Stimulated activated CD4-positive, alpha-beta T cell treated with anti-CD3 and anti-CD28 coated beads, Interleukin-1b, Interleukin-23, amount 100 ng/mL, for 4 hours (primary cell): ENCODE results near the gene LMX1A.

Source experiments
- DNase-seq, 2 donors: peaks; one replicate each; pipeline ENCODE4 v3.0.0-alpha.2; 2020; ENCODE audit warnings: low read depth in 2 of 2

Gene LMX1A

DNA sequence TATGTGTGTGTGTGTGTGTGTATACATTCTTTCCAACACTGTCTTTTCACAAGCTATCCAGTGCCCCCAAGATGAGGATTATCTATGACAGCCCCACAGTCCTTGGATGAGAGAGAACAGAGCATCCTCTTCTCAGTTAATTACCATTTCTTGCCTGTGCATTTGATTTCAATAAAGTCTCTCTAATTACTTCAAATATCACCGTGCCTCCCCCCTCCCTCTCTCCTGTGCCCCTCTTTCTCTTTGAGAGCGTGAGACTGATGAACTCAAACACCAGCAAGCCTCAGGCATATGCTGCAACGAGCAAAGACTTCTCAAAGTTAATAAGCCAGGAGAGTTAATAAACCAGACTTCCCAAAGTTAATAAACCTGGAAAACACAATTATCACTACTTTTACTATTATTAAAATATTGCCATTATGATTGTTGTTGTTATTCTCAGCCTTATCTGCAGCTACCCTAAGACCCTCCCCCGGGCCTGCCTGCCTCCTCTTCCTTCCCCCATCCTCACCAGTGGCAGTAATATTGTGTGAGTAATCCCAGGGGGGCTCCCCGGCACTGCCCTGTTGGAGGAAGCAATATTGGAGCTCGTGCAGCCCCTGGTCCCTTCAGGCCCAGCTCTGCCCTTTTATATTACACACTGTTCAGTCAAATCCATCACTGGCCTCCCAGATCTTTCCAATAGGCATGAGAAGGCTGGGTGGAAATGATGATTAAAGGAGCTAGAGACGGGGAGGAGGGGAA lies 30.9 kb downstream of the LMX1A start:
- no peak for DNase-seq

DNA sequence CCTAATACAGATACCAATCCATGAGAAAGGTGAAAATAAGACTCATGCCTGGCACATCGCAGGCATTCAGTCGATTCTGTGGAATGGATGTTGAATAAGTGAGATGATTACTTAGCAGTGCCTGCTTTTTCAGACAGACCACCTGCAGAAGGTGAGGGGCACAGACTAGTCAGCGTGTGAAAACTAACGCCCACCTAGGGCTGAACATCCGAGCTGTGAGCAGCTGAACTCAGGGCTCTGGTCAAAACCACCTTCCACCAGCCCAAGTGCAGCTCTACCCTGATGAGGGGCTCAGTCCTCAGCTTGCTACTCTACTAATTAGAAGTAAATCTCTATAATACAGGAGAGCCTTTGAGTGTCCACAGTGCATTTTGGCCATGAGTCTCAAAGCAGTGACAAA lies 32.5 kb downstream of the LMX1A start:
- no peak for DNase-seq

DNA sequence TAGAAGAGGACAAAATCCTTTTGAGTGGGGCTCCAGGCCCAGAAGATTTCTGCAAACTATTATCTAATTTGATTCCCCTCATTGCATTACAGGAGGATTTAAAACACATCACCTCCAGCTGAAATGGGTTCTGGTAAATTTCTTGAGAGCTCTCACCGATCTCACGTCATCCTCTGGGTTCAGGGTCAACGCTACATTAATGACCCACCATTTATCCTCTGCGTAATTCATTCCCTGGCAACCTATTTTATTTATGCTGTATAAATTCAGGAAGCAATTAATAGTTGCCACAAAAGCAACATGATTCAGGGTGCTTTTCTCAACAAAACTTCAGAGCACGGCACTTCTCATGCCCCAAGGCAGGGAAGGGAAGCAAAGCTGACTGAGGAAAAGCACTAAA lies 38.9 kb downstream of the LMX1A start:
- no peak for DNase-seq

DNA sequence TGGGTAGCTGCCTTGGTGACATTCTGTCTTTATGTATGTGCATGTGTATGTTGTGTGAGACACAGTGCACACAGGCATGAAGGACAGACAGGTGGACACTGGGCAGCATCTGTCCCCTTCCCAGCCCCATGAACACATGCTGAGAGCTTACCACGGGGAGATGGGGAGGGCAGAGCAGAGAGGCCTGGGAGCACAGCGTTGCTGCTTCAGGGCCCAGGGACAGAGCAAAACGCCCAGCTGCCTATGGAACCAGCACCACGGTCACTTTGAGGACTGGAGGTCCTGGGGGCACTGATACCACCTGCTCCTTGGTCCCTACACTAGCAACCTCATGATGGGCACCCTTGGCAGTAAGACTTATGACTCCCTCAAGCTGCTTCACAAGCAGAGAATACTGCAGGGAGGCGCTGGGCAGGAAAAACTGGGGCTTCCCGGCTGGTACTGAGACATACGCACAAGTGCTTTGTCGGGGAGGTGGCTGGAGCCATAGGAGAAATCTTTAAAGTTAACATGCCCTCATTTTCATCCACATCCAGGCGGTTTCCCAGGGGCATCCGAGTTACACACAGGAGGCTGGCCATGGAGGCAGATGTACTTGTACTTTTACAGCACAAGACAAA lies 40.3 kb downstream of the LMX1A start:
- DNase-seq: no peak

DNA sequence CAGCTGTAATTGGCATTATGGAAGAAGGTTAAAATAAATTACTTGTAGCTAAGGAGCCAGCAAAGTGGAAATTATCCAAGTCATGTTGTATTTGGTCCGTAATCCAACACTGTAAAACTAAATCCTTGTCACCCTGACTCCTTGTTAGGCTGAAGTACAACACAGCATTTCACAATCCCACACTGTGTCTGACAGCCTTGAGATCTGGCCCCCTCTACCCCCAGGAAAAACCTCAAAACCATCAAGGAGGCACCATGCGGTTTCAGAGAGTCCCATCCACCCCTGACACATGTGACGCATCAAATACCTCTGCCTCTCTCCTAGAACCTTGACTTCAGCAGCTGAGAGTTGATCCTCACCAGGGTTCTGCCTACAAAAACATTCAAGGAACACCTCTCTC lies 41.0 kb downstream of the LMX1A start:
- no peak for DNase-seq

DNA sequence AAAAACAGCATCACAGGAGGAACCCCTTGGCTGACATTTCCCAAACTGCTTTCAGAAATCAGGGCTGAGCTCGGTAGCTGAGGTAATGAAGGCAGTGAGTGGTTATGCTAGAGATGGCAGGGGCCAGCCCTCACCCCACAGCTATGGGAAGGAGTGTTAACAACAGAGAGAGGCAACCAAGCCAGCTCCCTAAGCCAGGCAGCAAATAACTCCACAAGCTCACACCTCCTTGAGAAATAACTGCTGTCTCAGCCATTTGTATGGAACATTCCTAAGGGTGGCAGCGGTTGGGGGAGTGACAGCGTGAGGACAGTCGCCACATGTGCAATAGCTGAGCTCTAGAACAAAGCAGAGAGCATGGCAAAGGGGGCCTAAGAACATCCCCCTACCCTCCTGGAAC lies 42.6 kb downstream of the LMX1A start:
- DNase-seq: no peak

DNA sequence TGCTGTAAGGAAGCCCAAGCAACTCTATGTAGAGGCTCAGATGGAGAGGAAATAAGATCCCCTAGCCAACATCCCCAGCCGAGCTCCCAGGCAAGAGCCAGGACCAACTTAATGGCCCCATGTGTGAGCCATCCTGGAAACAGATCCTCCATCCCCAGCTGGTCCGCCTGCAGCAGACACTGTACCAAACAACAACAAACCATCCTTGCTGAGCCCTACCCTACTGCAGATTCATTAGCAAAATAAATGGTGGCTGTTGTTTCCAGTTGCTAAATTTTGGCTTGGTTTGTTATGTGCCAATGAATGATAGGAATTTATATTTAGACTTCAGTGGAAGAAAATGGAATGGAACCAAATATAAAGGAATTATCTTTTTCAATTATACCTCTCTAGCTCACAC lies 43.9 kb downstream of the LMX1A start:
- DNase-seq: no peak

DNA sequence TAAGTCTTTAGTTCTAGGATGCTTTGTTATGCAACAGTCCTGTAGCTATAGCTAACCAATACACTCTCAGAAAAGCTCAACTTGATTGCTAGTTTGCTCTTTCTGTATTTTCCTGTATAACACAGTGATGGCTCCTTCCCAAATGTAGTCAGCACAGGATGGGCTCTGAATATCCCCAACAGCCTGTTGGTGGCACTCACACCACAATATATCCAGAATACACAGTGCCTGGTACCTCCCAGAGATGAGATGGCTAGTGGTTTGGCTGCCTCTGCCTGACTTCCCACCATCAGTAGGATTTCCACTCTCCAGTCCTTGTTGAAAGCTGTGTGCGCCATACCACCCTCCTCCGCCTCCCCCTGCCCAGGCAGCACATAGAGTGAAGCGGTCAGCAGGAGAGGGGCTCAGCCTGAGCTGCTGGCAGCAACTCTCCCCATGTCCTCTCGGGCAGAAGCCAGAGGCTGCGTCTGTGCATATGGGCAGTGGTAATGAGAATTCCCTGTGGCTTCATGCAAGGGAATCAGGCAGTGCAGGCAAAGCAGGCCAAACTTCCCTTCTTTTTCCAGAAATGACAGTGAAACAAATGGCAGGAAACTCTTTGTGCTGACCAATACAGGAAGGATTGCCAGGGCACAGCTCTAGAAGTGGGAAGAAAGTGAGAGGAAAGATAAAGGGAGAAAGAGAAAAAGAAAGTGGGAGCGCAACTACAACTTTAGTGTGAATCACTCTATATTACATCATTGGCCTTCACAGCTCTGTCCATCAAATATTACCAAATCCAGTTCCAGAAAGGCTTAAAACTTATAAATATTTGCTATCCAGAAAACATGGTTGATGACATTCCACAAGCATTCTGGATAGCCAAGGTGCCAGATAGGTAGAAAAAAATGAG lies 49.7 kb downstream of the LMX1A start:
- no peak for DNase-seq

DNA sequence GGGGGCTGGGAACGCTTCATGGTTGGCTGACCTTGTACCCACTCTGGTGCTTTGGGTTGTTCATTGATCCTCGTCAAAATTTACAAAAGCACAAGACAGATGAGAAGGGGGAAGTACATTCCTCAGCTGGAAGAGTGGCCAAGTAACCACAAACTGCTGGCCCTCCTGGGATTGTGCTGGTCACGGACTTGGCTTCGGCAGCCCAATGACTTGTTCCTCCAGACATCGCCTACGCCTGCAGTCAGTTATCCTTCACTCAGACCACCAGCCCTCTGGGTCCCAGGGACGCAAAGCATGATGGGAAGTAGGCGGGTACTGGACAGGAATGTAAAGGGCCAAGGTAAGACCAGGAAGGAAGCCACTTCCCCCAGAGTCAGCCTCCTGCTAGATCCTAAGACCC lies 53.1 kb downstream of the LMX1A start:
- no peak for DNase-seq

DNA sequence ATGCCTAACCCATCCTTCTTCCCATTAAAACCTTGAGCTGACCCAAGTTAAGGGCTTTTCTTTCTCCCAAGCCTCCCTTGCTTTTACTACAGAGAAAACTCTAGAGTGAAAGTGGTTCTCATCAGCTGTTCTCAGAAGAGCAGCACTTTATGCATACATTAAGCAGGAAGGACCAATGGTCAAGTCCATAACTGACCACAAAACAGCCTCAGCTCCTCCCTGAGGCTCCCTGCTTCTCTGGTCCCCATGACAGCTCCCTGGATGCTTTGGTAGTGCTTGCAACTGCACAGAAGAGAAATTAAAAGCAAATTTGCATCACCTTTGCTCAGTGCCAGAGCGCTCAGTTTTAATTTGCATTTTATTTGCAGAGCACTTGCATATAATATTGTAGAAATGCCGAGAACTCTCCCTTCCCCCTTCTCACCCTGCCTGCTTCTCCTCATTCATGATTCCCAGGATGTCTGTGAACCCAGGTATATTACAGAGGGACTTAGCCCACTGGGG lies 56.1 kb downstream of the LMX1A start:
- no peak for DNase-seq

DNA sequence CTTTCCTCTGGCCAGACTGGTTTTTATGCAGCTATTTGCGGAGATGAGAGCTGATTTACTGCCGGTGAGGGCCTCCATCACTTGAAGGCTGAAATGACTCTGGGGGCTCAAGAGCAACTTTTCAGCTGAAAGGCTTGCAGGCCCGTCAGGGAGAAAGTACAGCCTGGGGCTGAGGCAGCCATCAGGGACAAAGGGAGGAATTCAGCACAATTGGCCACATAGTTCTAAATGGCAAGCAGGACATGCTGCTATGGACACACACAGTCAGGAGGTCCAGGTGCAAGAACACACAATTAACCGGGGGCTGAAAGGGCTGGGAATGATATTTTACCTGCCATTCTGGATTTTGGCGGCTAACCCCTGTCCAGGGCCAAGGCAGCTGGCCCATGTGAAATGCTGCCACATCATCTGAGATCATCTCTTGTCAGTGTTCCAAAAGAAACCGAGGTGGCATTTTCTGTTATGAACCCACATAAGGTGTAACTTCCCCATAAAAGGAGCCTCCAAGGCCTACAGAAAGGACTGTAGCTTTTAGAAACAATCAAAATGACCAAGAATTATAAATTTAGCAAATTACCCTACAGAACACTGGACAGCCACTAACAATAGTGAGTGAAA lies 58.2 kb downstream of the LMX1A start:
- DNase-seq: no peak

DNA sequence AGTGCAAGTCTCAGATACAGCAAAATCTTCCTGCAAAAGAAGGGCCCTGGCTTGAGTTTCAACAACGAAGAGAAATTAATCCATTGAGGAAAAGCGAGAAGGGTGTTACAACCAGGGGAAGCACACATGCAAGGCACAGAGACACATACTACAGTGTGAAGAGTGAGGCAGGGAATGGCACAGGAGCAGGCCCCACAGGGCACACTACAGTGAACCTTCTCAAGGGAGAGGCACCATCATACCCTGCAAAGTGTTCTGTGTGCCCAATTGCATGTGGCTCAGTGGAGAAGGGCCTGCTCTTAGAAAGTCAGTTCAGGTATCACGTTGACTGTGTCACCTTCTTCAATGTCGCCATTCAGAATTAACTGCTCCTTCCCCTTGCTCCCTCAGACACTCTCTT lies 60.3 kb downstream of the LMX1A start:
- no peak for DNase-seq

DNA sequence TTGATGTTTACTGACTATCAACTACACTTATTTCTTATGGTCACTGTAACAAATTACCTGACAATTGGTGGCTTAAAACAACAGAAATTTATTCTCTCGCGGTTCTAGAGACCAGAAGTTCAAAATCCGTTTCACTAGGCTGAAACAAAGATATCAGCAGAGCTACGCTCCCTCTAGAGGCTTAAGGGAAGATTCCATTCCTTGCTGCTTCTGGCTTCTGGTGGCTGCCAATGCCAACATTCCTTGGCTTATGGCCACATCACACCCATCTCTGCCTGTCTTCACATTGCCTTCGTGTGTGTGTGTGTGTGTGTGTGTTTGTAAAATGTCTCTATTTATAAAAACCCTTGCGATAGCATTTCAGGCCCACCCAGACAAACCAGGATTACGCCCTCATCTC lies 66.4 kb downstream of the LMX1A start:
- no peak for DNase-seq

DNA sequence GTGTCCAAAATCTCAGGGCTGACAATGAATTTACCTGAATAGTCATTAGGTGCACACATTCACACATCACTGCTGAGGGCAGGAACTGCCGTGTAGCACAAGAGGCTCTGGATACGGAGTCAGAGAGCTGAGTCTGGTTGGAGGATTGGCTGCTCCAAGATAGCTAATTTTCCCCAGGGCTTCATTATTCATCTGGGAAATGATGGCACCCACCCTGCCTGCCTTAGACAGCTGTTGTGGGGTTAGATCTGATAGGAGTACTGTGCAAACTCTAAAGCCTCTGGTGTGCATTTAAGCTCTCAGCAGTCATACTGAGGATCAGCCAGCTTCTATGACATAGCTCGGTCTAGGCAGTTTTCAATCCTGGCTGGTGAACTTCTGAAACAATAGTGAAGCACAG lies 67.0 kb downstream of the LMX1A start:
- DNase-seq: no peak

DNA sequence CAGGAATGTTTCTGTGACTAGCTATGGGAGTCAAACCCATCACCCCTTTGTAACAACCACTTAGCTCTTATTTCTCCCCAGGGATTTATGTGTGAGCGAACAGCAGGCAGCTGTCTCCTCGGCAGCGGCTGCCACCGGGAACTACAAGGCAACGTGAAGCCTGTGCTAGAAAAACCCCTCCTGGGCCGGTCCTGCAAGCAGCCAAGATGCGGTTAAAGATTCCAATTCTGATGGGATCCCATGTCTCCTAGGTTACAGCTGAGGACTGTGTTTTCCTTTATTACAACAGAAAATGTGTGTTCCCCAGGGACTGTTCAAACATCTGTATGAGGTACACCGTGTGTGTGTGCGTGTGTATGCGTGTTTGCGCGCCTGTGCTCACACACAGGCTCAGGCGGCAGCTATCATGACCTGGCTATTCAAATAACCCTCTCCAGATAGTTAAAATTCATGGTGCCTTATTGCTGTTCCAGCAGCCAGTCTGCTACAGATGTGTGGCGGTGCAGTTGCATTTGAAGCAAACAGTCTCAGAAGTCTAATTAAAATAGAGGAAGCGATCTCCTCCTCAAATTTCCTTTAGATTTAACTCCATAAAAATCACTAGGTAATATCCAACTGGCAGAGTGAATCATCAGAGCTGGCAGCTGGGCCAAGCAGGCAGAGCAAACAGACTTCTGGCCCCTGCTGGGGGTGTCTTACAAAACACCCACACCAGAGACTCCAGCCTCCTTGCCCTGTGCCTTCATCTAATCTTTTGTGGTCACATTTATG lies 68.0 kb downstream of the LMX1A start:
- no peak for DNase-seq

DNA sequence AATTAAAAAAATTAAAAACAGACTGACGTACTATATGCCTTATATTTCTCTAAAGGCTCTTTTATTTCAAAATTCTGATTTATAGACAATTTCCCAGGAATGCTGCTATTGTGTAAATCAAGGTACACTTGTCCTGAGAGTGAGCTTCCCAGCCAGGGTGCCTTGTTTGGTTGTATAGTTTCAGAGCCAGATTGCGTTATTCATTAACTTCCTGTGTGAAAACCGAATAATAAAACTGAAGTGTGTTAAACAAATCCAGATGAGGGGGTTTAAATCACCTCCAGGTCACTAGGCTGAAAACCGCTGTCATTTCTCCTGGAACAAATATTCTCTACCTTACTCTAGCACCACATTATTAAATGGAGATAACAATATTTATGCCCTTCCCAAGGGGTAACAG lies 68.7 kb downstream of the LMX1A start:
- DNase-seq: no peak

DNA sequence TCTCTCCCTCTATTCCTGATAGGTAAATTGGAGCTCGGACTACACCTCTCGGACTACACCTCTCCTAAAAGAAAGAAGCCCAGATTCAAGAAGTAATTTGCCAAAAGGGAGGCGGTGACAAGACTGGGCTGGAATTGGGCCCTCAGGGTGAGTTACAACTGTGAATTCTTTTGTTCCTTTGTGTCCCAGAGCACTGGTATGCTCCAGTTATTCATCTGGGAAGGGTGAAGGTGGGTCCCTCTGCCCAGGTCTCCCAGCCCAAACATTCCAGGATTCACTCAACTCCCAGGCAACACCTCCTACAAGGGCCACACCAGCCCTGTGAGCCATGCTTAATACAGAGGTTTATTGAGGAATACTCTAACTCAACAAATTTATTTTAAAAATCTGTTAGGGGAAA lies 69.2 kb downstream of the LMX1A start:
- DNase-seq: no peak

DNA sequence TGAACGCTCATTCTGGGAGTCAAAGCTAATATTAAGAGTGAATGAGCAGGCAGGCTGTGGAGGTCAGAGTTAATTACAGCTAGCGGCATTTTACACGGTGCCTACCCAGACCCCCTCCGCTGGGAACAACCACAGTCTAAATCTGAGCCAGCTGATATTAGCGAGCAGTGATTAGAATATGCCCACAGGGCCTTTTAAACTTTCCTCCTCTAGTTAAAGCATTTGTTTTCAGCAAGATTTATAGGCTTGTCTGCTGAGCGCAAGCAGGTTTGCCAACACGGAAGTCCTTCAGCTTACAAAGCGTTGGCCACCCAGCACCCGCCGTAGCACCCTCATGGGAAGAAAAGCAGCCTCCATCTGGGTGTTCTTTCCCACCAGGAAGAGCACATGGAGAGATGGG lies 72.1 kb downstream of the LMX1A start:
- DNase-seq: no peak

DNA sequence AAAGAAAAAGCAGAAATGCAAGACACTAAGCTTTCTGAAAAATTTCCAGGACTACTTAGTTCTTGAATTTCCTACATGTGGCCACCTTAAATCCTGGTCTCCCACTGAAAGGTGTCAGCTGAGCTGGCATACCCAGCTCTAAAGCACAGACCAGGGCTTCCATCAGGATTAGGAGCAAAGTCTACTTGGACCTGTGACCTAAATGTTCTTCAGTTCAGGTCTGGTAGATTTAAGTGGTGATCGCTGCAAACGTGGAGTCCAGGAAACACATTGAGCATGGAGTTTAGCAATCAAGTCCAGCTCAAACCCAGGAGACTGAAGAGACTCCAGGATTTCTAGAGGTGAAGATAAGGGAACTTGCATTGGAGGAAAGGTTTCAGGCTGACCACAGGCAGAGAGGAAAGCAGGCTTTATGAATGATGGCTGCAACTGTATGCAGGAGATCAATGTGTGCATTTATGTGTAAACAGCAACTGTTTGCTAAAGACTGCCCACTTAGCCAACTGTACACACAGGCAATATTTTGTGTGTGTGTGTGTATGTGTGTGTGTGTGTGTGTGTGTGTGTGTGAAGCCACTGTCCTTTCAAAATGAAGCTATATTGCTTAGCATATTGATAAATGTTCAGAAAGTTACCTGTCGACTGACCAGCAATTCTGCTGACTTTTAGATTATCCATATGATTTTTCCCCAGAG lies 75.2 kb downstream of the LMX1A start:
- no peak for DNase-seq

DNA sequence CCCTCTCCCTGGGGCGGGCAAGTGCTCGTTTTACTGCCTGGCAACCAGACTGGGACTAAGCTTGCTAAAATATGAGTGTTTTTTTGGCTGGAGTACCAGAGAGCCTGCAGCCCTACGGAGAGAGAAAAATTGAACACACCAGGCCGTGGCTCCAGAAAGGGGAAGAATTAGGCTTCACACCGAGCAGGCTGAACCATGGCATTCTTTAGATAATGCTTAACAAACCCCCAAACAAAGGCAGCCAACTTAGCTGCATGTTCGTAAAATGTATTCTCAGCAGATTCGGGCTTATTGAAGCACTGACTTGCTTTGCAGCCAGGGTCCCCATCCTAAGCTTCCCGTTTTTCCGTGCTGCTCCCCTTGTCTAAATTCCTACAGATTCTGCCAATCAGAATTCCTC lies 76.6 kb downstream of the LMX1A start:
- DNase-seq: no peak

DNA sequence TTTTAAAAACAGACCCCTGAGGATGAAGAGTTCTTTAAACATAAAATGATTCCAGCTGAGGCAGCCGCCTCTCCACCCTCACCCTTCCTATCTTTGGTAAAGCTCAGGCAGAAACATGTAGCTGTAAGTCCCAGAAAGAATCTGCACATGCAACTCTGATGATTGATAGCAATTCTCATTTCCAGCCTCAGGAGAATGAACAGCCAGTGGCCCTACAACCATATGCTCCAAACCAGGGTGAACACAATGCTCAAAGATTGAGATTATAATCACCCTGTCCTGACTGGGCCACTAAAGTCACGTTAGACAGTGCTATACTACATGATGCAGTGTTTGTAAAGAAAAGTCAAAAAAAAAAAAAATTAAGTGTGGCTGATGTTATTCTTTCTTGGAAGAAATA lies 80.2 kb downstream of the LMX1A start:
- DNase-seq: no peak
